Body of pancreas (tissue), 4 donors: ENCODE results near the gene EGF.

ENCODE experiments used
- POLR2A ChIP-seq, 3 donors: fragments of 450-650 bp; IDR thresholded peaks; one replicate each; pipeline ENCODE4 v1.6.1; 2016; ENCODE audit warnings: antibody characterized with exemption in 3 of 3, mild to moderate bottlenecking in 2 of 3
- TF ChIP-seq, protein P1 (sequence below), 7 experiments: fragments of 450-650 bp in 4 of 7; fragments of 200-600 bp in 3 of 7; sonication (generic) in 3 of 7; IDR thresholded peaks; one replicate each; pipeline ENCODE4 v1.5.1; 2016 to 2019; ENCODE audit warnings: antibody characterized with exemption in 7 of 7

DNA sequence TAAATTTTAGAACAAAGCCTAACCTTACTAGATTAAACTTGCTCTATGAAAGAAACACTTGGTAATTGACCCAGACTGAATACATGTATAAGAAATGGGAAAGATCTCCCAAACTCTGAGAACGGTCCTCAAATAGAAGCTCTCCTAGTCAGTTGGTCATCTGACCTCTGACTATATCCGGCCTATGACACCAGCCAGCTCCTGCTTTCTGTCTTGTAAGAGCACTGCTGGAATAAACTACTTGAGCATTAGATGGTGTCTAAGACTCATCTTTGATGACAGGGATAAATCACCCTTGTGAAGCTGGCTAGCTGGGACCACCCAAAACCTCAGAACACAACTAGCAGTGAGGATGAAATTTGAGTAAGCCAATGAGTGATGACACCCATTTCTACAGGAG lies 40.6 kb upstream of the EGF start:
- TF ChIP-seq, protein P1, sequence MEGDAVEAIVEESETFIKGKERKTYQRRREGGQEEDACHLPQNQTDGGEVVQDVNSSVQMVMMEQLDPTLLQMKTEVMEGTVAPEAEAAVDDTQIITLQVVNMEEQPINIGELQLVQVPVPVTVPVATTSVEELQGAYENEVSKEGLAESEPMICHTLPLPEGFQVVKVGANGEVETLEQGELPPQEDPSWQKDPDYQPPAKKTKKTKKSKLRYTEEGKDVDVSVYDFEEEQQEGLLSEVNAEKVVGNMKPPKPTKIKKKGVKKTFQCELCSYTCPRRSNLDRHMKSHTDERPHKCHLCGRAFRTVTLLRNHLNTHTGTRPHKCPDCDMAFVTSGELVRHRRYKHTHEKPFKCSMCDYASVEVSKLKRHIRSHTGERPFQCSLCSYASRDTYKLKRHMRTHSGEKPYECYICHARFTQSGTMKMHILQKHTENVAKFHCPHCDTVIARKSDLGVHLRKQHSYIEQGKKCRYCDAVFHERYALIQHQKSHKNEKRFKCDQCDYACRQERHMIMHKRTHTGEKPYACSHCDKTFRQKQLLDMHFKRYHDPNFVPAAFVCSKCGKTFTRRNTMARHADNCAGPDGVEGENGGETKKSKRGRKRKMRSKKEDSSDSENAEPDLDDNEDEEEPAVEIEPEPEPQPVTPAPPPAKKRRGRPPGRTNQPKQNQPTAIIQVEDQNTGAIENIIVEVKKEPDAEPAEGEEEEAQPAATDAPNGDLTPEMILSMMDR (IDR thresholded peaks at IDR 0.05): no peak
- TF ChIP-seq POLR2A (IDR thresholded peaks at IDR 0.05): no peak
